Astrocyte (in vitro differentiated cells and primary cell): Measurements from ENCODE around the gene NCOA3.

Experiments used
- CTCF ChIP-seq: IDR thresholded peaks from 2 replicates; pipeline ENCODE4 v1.5.1; 2011; ENCODE audit warnings: low read depth, mild to moderate bottlenecking, inconsistent platforms, low read length, moderate library complexity; ENCODE audit not compliant: insufficient read depth
- EZH2 ChIP-seq: IDR thresholded peaks from 2 replicates; pipeline ENCODE4 v1.6.1; 2012; ENCODE audit warnings: mild to moderate bottlenecking, low read length, inconsistent platforms; ENCODE audit not compliant: insufficient read depth

DNA sequence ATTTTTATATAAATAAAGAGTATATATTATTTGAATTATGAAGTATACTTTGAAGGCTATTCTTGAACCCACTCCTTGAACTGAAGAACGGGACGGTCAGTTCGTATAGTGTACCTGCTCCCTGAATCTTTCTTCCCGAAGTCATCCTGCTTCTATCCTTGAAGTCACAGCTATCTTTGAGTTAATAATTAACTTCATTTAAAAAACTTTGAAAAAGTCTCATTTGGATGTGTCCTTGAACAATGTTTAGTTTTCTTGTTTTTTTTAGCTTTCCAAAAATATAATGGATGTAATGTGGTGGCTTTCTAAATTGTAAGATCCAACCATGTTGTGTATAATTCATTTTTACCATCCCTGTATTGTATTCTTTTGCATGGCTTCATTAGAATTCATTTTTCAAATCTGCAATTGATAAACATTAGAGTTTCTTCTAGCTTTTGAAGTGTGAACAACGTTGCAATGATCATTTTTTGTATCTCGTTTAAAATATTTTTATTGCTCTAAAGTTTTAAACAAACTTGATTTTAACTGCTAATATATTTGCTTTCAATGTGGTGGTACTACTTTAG, 94.4 kb downstream of the NCOA3 start:
- TF ChIP-seq EZH2: no peak
- no peak for TF ChIP-seq CTCF
